Measurements from ENCODE around the gene WNT8B.
A peak's percentile ranks its signal among the peaks of the same experiment; 100 is the strongest.

Gene WNT8B

GRCh38 chr10:100483876-100484666 is 21.3 kb downstream of the WNT8B start:
- DNase-seq, result no peak

- no peak for DNase-seq
Measured at GRCh38 chr10:100485366-100485765, 22.6 kb downstream of the WNT8B start.

GRCh38 chr10:100485801-100486495 is 23.1 kb downstream of the WNT8B start:
- no peak for DNase-seq

- DNase-seq, result no peak
Measured at GRCh38 chr10:100487529-100487928, 24.7 kb downstream of the WNT8B start.

GRCh38 chr10:100489396-100489795 is 26.6 kb downstream of the WNT8B start:
- DNase-seq, result no peak

- no peak for DNase-seq
Measured at GRCh38 chr10:100490531-100490930, 27.7 kb downstream of the WNT8B start.

- no peak for DNase-seq
Measured at GRCh38 chr10:100496567-100496966, 33.8 kb downstream of the WNT8B start.

- DNase-seq, result no peak
Measured at GRCh38 chr10:100498059-100498458, 35.2 kb downstream of the WNT8B start.

GRCh38 chr10:100501423-100501822 is 38.6 kb downstream of the WNT8B start:
- no peak for DNase-seq

- DNase-seq, result no peak
Measured at GRCh38 chr10:100502926-100503494, 40.2 kb downstream of the WNT8B start.

- no peak for DNase-seq
Measured at GRCh38 chr10:100504096-100504495, 41.3 kb downstream of the WNT8B start.

GRCh38 chr10:100505164-100505563 is 42.4 kb downstream of the WNT8B start:
- DNase-seq, result no peak

- peak; percentile 31 for DNase-seq
Measured at GRCh38 chr10:100506596-100507356, 44.0 kb downstream of the WNT8B start.

GRCh38 chr10:100507357-100507732 is 44.5 kb downstream of the WNT8B start:
- DNase-seq, result no peak

- DNase-seq, result no peak
Measured at GRCh38 chr10:100508266-100508665, 45.5 kb downstream of the WNT8B start.

- DNase-seq, result peak; percentile 51
Measured at GRCh38 chr10:100508691-100509150, 45.9 kb downstream of the WNT8B start.

- peak; percentile 68 for DNase-seq
Measured at GRCh38 chr10:100509241-100509840, 46.5 kb downstream of the WNT8B start.

GRCh38 chr10:100510533-100511308 is 47.9 kb downstream of the WNT8B start:
- peak; percentile 71 for DNase-seq

GRCh38 chr10:100515612-100516011 is 52.8 kb downstream of the WNT8B start:
- no peak for DNase-seq

GRCh38 chr10:100516847-100517246 is 54.0 kb downstream of the WNT8B start:
- DNase-seq, result no peak

GRCh38 chr10:100518761-100519241 is 56.0 kb downstream of the WNT8B start:
- peak; percentile 71 for DNase-seq
